HL-60/S4 (cell line): Measurements from ENCODE around the gene SBK3.

ENCODE experiments used
- in situ Hi-C: fragments of 300-500 bp; cut with MboI; formaldehyde crosslinking; loops from 2 replicates; pipeline ENCODE4 v1.14.3; 2022; ENCODE audit warnings: low sequenced_read_pairs

SBK3 gene

GRCh38 chr19:55491546-55492360, 53.6 kb downstream of the SBK3 start:
- in situ Hi-C loops = no loop called here
